Thyroid gland (tissue), 4 donors: Measurements from ENCODE around the gene GJD4. TPM values are rescaled to one million over a fixed set of nuclear protein-coding genes. Genes with fewer than 3 reads are reported as not detected.

Source experiments
- DNase-seq, 2 donors: peaks; one replicate each; pipeline ENCODE4 v3.0.0-alpha.2; 2019
- H3K27ac ChIP-seq, 3 donors: fragments of 200-600 bp; sonication (generic); 1 replicate in 2 of 3; 2 replicates in 1 of 3; pipeline ENCODE4 v1.5.1; 2016 to 2019; ENCODE audit warnings: mild to moderate bottlenecking in 1 of 3, moderate library complexity in 1 of 3
- H3K27me3 ChIP-seq: fragments of 200-600 bp; sonication (generic); one replicate; pipeline ENCODE4 v1.5.1; 2019
- H3K36me3 ChIP-seq, 2 donors: fragments of 200-600 bp; sonication (generic); one replicate each; pipeline ENCODE4 v1.5.1; 2016 to 2019
- H3K4me1 ChIP-seq, 2 donors: fragments of 200-600 bp; sonication (generic); one replicate each; pipeline ENCODE4 v1.5.1; 2017 to 2019
- H3K4me3 ChIP-seq, 3 donors: fragments of 200-600 bp; sonication (generic); replicated peaks in 1 of 3; 1 replicate in 2 of 3; 2 replicates in 1 of 3; pipeline ENCODE4 v1.5.1; 2016; ENCODE audit warnings: mild to moderate bottlenecking in 1 of 3
- H3K9me3 ChIP-seq: fragments of 200-600 bp; sonication (generic); one replicate; pipeline ENCODE4 v1.5.1; 2017
- POLR2A ChIP-seq, 2 donors: fragments of 450-650 bp; IDR thresholded peaks; one replicate each; pipeline ENCODE4 v1.6.1; 2017; ENCODE audit warnings: antibody characterized with exemption in 2 of 2, mild to moderate bottlenecking in 2 of 2, moderate library complexity in 1 of 2
- WGBS, 2 donors: methylation state at CpG; one replicate each; pipeline ENCODE4 v1.1.5; 2017; 5-methylcytosine and 5-hydroxymethylcytosine counted together
- intact Hi-C: fragments of 100-400 bp; cut with DNase I; formaldehyde crosslinking; loops from one replicate; pipeline ENCODE4 v1.15.1; 2023
- total RNA-seq, 4 donors: library from RNA; depleted of rRNA; stranded (reverse); fragments of >200 nt; gene quantifications; one replicate each; pipeline ENCODE4 v1.2.3, GENCODE V29; 2016
- TF ChIP-seq, protein P1 (sequence below), 6 experiments: fragments of 200-600 bp in 3 of 6; fragments of 450-650 bp in 3 of 6; sonication (generic) in 3 of 6; IDR thresholded peaks; one replicate each; pipeline ENCODE4 v1.5.1; 2016 to 2019; ENCODE audit warnings: antibody characterized with exemption in 6 of 6, mild to moderate bottlenecking in 2 of 6, inconsistent platforms in 1 of 6, moderate library complexity in 1 of 6

The GJD4 gene
- total RNA-seq, 4 donors from 2014 or later, result not detected

DNA sequence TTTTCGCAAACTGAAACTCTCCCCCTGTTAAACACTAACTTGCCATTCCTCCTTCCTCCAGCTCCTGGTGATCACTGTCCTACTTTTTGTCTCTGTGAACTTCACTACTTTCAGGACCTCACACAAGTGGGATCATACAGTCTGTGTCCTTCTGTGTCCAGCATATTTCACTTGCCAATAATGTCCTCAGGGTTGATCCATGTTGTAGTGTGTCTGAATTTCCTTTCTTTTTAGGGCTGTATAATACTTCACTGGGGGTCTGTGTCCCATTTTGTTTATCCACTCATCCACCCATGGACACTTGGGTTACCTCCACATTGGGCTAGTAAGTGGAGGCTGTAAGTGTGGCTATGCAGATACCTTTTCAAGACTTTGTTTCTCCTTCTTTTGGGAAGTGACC is 42.7 kb upstream of the GJD4 start:
- Histone ChIP-seq H3K4me3 (no peak overlapping the region), H3K27me3 (no peaks in the 10 kb centered on the region), H3K4me1 (peaks cover 0 to 14% of the 10 kb centered on the region in 2 donors), H3K36me3 (peaks cover 0 to 6% of the 10 kb centered on the region in 2 donors), H3K27ac (no peak overlapping the region), H3K9me3 (no peaks in the 10 kb centered on the region)
- whole genome bisulfite sequencing, 2 donors, result 98% methylated on average over 1 of the region's 1 CpG
- intact Hi-C loops, result loop anchor here (10.0 kb wide), 1 partner anchor 318 kb away; no protein-coding TSS in a partner anchor
- TF ChIP-seq, protein P1, sequence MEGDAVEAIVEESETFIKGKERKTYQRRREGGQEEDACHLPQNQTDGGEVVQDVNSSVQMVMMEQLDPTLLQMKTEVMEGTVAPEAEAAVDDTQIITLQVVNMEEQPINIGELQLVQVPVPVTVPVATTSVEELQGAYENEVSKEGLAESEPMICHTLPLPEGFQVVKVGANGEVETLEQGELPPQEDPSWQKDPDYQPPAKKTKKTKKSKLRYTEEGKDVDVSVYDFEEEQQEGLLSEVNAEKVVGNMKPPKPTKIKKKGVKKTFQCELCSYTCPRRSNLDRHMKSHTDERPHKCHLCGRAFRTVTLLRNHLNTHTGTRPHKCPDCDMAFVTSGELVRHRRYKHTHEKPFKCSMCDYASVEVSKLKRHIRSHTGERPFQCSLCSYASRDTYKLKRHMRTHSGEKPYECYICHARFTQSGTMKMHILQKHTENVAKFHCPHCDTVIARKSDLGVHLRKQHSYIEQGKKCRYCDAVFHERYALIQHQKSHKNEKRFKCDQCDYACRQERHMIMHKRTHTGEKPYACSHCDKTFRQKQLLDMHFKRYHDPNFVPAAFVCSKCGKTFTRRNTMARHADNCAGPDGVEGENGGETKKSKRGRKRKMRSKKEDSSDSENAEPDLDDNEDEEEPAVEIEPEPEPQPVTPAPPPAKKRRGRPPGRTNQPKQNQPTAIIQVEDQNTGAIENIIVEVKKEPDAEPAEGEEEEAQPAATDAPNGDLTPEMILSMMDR (IDR thresholded peaks at IDR 0.05), result no peak
- TF ChIP-seq POLR2A (IDR thresholded peaks at IDR 0.05), result no peak
- DNase-seq, result no peak

DNA sequence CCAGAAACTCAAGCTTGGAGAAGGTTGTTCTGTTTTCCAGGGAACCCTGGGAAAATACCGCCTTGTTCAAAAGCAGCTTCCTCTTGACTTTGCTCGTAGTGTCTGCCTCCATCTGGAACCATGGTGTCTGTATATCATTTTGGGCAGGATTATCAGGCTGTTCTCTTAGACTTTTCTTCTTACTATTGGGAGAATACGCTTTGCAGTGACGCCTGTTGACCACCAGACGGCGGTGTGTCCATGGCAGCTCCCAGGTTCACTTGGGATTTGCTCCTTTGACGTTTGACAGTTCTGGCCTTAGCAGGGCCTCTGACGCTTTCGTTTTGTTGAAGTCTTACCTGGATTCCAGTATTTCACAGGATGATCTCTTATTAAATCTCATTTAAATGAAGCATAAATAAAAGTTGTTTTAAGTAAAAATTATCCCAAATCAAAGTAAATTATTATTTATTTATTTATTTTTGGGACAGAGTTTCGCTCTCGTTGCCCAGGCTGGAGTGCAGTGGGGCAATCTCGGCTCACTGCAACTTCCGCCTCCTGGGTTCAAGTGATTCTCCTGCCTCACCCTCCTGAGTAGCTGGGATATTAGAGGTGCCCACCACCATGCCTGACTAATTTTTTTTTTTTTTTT is 41.8 kb upstream of the GJD4 start:
- H3K36me3 ChIP-seq, result peaks cover 0 to 6% of the 10 kb centered on the region in 2 donors
- DNase-seq, result peak; percentile 55 to 70
- TF ChIP-seq, protein P1 (IDR thresholded peaks at IDR 0.05), result peak; percentile 82 to 99 (median 93)
- no peak for TF ChIP-seq POLR2A (IDR thresholded peaks at IDR 0.05)
- 38 to 40% methylated on average over 13 of the region's 13 CpGs for WGBS, 2 donors
- H3K27me3 ChIP-seq, result no peaks in the 10 kb centered on the region
- no peak overlapping the region for H3K27ac ChIP-seq
- intact Hi-C loops, result loop anchor here (10.0 kb wide), 1 partner anchor 319 kb away; no protein-coding TSS in a partner anchor
- no peaks in the 10 kb centered on the region for H3K9me3 ChIP-seq
- H3K4me3 ChIP-seq, result no peak overlapping the region
- peaks cover 0 to 14% of the 10 kb centered on the region in 2 donors for H3K4me1 ChIP-seq

DNA sequence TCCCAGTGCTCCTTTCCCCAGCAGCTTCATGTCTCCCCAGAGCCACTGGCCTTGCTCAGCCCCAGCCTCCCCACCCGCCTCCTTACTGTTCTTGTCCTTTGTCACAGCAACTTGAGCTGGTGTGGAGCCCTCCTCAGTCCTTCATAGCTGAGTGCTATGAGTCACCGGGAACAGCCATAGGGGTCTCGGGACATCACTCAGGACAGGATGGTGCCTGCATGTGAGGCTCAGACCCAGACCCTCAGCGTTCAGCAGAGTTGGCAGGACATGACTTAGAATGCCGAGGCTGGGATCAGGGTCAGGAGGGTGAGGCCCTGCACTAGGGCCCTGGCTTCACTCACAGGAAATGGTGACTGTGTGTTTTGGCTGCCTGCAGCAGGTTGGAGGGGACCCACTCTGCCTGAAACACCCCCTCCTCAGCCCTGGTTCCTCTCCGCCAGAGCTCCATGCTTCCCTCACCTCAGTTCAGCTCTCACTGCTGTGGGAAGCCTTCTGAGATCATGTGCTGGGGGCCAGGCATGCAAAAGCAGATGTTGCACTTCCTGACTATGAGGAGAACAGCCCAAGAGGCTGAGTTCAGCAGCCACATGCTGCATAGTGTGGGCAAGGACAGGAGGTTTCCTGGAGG is 40.7 kb upstream of the GJD4 start:
- Histone ChIP-seq H3K27me3 (no peaks in the 10 kb centered on the region), H3K9me3 (no peaks in the 10 kb centered on the region), H3K36me3 (peaks cover 0 to 10% of the 10 kb centered on the region in 2 donors), H3K4me1 (peaks cover under 1 to 14% of the 10 kb centered on the region in 2 donors), H3K4me3 (no peak overlapping the region), H3K27ac (peak overlapping the region in 1 of 3 donors; percentile 7)
- intact Hi-C loops, result loop anchor here (10.0 kb wide), 1 partner anchor 320 kb away; no protein-coding TSS in a partner anchor
- no peak for DNase-seq
- TF ChIP-seq, protein P1 (IDR thresholded peaks at IDR 0.05), result no peak
- no peak for TF ChIP-seq POLR2A (IDR thresholded peaks at IDR 0.05)
- 60 to 66% methylated on average over 5 to 6 of the region's 6 CpGs for WGBS, 2 donors

DNA sequence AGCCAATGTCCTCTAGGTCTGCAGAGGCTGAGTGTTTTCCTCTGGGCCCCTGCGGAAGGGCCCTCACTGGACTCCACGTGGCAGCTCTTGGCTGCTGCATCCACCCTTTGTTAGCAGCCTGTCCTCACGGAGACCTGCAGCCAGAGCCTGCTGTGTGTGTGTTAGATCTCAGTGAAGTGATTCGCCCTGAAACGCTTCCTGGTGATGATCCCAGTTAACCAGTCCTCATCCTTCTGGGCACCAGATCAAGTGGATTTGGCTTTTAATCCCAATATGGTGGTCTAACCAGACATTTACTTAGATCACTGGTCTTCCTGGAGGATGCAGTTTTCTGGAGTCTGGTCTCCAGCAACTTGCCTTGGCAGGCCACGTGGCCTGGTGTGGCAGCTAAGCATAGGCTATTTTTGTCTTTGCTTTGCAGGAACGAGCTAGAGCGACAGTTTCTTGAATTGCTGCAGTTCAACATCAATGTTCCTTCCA is 39.5 kb upstream of the GJD4 start:
- 69 to 83% methylated on average over 8 of the region's 8 CpGs for WGBS, 2 donors
- peaks cover 13 to 14% of the 10 kb centered on the region in 2 donors for H3K4me1 ChIP-seq
- TF ChIP-seq, protein P1 (IDR thresholded peaks at IDR 0.05), result no peak
- no peak for TF ChIP-seq POLR2A (IDR thresholded peaks at IDR 0.05)
- no peak overlapping the region for H3K27ac ChIP-seq
- intact Hi-C loops, result loop anchor here (10.0 kb wide), 1 partner anchor 321 kb away; no protein-coding TSS in a partner anchor
- H3K4me3 ChIP-seq, result no peak overlapping the region
- no peak for DNase-seq
- H3K36me3 ChIP-seq, result peaks cover 0 to 10% of the 10 kb centered on the region in 2 donors
- no peaks in the 10 kb centered on the region for H3K27me3 ChIP-seq
- no peaks in the 10 kb centered on the region for H3K9me3 ChIP-seq

DNA sequence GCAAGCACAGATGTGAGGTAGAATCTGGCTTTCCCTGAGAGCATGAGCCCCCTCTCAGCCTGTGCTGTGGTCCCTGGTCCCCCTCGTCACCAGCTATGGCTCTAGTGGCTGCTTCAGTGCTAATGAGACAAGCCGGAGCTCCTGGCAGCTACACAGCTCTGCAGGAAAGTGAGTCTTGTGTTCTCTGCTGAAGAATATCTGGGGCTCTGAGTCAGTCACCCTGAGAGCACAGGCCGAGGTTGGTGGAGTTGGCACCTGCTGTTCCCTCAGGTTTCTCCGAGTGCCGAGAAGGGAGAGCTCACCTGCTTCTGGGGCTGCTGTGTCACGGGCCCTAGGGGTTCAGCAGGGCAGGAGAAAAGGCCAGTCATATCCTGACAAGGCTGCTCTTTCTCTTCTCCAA is 37.2 kb upstream of the GJD4 start:
- no peak overlapping the region for H3K4me3 ChIP-seq
- TF ChIP-seq, protein P1 (IDR thresholded peaks at IDR 0.05), result no peak
- TF ChIP-seq POLR2A (IDR thresholded peaks at IDR 0.05), result no peak
- DNase-seq, result no peak
- H3K27me3 ChIP-seq, result no peaks in the 10 kb centered on the region
- H3K36me3 ChIP-seq, result peaks cover 0 to 10% of the 10 kb centered on the region in 2 donors
- WGBS, 2 donors, result 82 to 94% methylated on average over 6 of the region's 6 CpGs
- no peaks in the 10 kb centered on the region for H3K9me3 ChIP-seq
- peaks cover 13 to 14% of the 10 kb centered on the region in 2 donors for H3K4me1 ChIP-seq
- no peak overlapping the region for H3K27ac ChIP-seq
- intact Hi-C loops, result loop anchor here (10.0 kb wide), 1 partner anchor 323 kb away; no protein-coding TSS in a partner anchor
